Lung microvascular endothelial cell (primary cell): Measurements from ENCODE around the gene TMEM134. TPM values are rescaled to one million over a fixed set of nuclear protein-coding genes. Genes with fewer than 3 reads are reported as not detected.
"Not testable (repeated sequence)": the region's sequence is repeated elsewhere in the genome, so short reads cannot be mapped to it uniquely, and the experiment has no call there.

ENCODE experiments used
- DNase-seq, 2 donors: peaks; one replicate each; pipeline versions ENCODE4 v3.0.0 to v3.0.0-alpha.2; 2010; ENCODE audit warnings: low read depth in 2 of 2
- total RNA-seq: library from RNA; depleted of rRNA; stranded (reverse); fragments of >200 nt; gene quantifications from 2 replicates; pipeline ENCODE4 v1.2.1, GENCODE V29; 2014

TMEM134 gene
- total RNA-seq, 1 donor from 2014 or later, result 16.1 TPM

DNA sequence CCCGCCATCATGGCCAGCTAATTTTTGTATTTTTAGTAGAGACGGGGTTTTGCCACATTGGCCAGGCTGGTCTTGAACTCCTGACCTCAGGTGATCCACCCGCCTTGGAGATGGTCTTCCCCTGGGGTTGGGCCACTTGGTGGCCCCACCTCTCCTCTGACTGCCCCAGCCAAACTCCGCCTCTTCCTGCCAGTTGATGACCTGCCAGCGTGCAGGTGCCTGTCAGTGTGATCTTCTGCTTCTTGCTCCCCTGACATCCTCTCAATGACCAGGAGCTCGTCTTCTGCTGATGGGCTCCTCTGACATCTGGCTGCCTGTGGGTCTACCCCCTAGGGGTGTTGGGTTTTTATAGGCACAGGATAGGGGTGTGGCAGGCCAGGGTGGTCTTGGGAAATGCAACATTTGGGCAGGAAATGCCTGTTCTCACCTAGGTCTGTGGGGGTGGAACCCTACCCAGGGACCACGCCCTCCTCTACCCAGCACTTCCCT is 16.9 kb upstream of the TMEM134 start:
- DNase-seq, result not testable (repeated sequence)

DNA sequence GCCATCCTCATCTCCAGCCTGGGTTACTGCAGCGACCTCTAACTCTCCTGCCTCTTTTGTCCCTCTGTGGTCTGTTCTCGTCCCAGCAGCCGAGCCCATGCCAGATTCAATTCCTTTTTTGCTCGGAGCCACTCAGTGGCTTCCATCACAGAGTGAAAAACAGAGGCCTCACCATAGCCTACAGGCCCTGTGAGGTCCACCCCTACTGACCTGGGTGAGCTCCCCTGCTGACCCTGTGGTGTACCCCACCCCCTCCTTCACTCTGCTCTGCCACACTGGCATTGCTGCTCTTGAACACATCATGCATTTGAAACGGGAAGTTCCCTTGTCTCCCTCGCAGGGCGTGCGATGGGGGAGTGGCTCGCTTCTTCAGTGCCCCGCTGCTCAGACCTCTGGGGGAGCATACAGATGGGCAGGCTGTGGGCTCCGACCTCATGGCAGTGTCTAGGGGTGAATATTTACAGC is 15.8 kb upstream of the TMEM134 start:
- no peak for DNase-seq

GRCh38 chr11:67483831-67484665 is 15.0 kb upstream of the TMEM134 start:
- DNase-seq, result no peak

DNA sequence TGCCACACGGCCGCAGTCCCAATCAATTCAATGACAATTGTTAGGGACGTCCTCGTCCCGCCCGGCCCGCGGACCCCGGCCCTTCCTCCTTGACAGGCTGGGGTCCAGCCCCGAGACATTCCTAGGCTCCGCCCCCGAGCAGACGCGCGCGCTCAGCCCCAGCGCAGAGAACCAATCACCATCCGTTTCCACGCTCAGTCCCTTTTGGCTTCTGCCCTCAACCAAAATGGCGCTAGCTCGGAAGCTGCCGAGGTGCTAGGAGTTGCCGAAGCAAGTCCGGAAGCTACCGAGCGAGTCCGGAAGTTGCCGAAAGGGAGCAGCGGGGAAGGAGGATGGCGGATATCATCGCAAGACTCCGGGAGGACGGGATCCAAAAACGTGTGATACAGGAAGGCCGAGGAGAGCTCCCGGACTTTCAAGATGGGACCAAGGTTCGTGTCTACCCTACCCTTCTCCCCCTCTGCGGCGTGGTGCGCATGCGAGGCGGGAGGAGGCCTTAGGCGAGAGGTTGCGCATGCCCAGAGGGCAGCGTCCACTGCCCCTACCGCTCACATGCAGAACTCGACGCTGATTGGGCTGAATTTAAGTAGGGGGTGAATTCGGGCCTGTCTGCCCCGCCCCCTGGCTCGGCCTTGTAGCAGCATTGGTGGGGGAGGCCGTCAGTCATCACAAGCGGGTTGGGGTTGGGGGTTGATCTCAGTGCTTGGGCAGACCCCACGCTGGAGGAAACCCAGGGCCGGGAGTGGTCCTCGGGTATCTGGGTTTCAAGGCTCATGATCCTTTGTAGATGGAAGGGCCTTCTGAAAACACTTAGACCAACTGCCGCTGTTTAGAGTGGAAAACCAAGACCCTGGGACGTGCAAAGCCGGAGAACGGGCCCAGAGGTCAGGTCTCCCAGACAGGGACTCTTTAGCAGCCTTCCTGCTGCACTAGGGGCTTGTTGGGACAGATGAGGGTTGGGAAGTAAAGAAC is 14.1 kb upstream of the TMEM134 start, which contains the start of gene AIP:
AIP (plus strand) TSS at position 200 of the 972 bp plus-strand sequence; CDS start at position 333, 133 bp downstream.
- DNase-seq, result peak; percentile 98

DNA sequence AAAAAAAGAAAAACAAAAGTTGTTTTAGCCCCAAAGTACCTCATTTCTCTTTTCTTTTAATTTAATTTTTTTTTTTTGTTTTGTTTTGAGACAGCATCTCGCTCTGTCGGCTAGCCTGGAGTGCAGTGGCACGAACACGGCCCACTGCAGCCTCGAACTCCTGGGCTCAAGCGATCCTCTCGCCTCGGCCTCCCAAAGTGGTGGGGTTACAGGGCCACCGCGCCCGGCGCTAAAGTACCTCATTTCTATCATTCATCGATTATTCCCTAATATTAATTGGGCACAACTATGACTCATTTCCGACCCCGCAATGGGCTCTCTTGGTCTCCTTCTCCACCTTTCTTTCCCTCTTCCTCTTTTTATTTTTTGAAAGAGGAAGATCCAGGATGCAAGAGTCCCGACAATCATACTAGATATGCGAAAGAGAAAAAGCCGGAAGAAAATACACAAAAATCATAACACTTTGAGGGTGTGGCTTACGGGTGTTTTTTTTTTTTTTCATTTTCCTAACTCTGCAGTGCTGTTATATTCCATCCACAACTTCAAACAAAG is 13.3 kb upstream of the TMEM134 start:
- DNase-seq, result no peak

DNA sequence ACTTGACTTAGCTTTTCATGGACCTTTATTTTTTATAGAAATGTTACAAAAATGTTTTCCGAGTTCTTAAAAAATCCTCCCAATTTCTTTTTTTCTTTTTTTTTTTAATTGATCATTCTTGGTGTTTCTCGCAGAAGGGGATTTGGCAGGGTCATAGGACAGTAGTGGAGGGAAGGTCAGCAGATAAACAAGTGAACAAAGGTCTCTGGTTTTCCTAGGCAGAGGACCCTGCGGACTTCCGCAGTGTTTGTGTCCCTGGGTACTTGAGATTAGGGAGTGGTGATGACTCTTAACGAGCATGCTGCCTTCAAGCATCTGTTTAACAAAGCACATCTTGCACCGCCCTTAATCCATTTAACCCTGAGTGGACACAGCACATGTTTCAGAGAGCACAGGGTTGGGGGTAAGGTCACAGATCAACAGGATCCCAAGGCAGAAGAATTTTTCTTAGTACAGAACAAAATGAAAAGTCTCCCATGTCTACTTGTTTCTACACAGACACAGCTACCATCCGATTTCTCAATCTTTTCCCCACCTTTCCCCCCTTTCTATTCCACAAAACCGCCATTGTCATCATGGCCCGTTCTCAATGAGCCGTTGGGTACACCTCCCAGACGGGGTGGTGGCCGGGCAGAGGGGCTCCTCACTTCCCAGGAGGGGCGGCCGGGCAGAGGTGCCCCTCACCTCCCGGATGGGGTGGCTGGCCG is 8.4 kb upstream of the TMEM134 start:
- not testable (repeated sequence) for DNase-seq

GRCh38 chr11:67476692-67477091 is 7.6 kb upstream of the TMEM134 start:
- DNase-seq, result not testable (repeated sequence)

GRCh38 chr11:67472882-67473281 is 3.8 kb upstream of the TMEM134 start:
- no peak for DNase-seq

DNA sequence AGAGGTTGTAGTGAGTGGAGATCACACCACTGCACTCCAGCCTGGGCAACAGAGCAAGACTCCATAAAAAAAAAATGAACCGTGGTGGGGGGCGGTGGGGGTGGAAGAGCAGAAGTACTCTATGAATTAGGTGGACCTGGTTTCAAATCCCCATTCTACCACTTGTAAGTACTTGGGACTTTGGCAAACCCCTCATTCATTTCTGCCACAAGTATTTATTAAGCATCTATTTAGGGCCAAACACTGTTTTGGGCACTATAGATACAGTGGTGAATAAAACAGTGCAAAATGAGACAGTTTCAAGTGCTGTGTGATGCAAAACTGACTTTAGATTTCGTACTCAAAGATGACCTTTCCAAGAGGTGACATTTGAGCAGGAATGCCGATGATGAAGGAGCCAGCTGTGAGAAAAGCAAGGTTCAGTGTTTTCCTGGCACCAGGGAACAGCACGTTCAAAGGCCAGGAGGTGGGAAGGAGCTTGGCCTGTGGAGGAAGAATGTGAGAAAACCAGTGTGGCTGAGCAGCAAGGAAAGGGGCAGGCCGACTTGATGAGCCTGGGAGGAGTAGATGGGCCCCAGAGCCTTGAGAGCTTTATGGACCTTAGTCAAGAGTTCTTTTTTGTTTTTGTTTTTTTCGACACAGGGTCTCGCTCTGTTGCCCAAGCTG is 1.4 kb upstream of the TMEM134 start:
- DNase-seq, result no peak

DNA sequence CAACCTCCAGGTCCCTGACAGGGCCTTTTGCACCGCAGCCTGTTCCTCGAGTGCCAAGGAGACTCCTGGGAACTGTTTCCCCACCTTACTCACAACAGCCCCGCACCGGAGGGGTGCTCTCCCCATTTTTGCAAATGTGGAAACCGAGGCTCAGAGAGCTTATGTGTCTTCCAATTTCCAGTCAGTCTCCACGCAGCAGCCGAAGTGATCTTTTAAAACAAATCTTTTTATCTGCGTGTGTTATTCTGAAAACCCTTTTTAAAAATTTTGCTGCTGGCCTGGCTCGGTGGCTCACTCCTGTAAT is 409 bp upstream of the TMEM134 start:
- DNase-seq, result no peak

DNA sequence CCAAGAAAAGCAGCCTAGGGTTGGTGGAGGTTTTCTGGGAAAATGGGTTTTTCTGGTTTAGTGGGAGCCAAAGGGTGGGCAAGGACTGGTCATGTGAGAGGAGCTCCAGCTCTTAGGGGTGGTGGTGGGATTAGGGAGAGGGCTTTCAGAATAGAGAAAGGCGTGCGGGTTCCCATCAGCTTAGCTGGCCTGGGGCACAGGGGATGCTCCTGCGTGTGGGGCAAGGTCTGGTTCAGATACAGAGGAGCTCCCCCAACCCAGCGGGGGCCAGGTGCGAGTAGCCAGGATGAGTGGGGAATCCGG is 644 bp downstream of the TMEM134 start:
- no peak for DNase-seq

DNA sequence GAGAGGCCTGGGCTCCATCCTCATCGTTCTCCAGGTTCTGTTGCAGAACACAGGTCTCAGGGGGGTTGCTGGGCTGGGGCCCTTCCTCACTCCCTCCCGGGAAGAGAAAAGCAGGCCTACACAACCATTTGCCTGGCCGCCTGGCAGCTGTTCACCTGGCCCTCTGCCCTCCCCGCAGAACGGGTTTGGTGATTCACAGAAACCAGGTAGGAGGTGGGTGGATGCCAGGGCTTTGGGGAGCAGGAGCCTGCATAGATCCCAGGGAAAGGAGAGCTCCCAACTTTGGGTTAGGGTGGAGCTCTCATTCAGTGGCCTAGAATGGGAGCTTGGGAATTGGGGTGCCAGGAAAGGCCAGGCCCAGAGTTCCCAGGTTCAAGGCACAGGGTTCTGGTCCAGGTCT is 995 bp downstream of the TMEM134 start:
- DNase-seq, result no peak

GRCh38 chr11:67466962-67467771 is 1.9 kb downstream of the TMEM134 start:
- no peak for DNase-seq

DNA sequence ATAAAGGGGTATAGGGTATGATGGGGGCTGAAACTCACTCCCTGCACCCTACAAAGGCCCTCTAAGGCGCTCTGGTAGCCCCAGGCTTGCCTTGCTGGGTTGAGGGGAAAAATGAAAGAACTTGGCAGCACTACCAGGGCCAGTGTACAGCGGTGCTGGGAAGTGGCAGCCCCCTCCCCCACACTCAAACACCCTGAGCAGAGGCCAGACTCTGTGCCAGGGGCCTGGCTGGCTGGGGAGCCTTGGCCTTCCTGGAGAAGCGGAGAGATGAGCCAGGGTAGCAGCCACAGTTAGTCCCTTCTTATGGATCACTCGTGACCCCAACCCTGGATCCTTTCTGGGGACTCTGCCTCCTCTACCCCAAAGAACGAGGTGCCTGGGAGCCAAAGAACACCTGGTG is 2.7 kb downstream of the TMEM134 start:
- no peak for DNase-seq

DNA sequence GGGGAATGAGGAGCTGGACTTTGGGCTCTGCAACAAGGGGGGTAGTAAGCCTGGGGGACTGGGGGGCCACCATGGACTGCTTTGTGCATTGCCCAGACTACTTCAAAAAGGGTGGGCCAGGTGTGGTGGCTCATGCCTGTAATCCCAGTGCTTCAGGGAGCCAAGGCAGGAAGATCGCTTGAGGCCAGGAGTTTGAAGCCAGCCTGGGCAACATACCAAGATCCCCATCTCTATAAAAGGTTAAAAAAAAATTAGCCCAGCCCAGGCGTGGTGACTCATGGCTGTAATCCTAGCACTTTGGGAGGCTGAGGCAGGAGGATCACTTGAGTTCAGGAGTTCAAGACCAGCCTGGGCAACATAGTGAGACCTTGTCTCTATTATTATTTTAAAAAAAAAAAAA is 3.5 kb downstream of the TMEM134 start:
- not testable (repeated sequence) for DNase-seq

DNA sequence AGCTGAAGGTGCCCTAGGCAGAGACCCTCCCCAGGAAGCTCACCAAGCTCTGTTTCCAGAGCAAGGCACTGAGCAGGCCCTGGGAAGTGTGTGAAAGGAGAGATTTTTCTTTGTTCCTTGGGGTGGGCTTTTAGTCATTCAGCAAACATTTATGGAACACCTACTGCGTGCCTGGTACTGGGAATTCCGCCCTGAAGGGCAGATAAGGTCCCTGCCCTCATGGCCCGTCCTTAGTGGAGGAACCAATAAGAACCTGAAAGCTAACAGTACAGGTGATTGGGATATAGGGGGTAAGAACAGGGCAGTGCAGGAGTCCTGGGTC is 3.9 kb downstream of the TMEM134 start:
- no peak for DNase-seq

GRCh38 chr11:67464411-67465188 is 4.5 kb downstream of the TMEM134 start:
- peak; percentile 80 to 86 for DNase-seq

DNA sequence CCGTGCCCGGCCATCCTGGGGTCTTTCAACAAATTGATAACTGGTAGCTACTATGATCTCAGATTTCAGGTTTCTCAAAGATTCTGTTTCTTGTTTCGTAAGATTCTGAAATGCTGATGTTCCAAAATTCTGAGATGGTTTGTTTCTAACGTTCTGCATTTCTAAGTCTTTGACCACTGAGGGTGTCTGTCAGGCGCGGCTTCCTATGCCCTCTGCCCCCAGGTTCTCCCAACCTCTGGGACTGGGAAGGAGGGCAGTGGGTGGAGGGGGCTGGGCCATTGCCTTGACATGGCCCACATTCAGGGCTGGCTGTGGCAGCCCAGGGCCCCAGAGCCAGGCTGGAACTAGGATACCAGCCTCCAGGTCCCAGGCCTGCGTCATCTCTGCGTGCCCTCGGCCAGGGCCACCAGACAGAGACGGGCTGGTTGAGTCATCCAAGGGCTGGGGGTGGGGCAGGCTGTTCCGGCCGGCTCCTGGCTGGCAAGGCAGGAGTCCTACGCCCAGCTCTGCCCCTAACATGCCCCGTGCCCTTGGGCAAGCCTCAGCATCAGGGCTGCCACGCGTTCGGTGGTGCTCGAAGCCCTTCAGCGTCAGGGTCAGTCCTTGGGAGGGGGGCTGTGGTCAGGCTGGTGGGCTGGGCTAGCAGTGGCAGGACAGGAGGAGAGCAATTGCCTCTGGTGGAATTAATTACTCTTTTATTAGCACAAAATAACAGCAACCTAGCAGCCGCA is 5.2 kb downstream of the TMEM134 start:
- DNase-seq, result peak; percentile 62 to 66

DNA sequence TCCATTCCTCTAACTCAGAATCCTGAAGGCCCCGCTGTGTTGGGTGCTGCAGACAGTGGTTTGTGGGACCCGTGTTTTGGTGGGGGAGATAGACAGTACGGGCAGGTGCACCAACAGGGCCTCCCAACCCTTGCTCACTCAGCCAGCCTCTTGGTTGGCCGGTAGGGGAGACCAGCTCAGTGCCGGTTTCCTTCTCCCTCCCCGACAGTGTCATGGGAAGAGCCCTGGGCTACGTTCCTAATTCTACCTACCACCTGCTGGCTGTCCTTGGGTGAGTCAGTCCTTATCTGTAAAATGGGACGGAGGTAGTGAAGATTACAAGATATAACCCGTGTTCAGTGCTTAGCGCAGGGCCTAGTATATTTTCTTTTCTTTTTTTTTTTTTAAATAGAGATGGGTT is 5.9 kb downstream of the TMEM134 start:
- no peak for DNase-seq
